Measurements from ENCODE around the gene POLN. TPM values are rescaled to one million over a fixed set of nuclear protein-coding genes. Genes with fewer than 3 reads are reported as not detected.

The POLN gene
- polyA plus RNA-seq, 10 donors, result 1.6 to 4.8 (median 2.4) TPM

DNA sequence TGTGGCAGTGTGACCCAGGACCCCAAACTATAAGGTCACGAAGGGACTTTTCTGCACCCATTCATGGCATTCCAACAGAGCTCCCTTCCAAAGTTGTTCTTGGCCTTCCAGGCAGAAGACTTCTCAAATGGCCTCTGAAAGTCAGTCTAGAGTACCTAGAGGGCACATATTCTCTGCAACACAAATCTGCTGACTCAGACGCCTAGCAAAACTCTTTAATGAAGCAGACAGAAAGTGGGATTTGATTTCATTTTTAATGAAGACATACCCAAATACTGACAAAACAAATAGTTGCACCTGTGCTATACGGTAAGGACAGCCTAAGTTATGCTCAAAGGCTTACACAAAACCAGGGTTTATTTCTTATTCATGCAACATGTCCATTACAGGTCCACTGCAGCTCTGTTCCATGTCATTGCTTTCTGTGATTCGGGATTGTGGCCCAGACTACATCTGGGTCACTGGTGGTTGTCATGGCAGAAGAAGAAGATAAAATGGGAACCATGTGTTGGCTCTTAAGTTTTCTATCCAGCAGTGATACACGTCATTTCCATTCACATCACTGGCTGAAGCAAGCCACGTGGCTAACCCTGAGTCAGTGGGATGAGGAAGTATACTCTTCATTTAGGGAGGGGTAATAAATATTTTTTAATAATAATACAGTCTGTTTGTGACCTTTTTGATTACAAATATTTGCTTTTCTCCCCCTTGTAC, 125.1 kb downstream of the POLN start:
- DNase-seq, result no peak

- DNase-seq, result no peak
Measured at GRCh38 chr4:2105559-2105958, 136.4 kb downstream of the POLN start.

- no peak for DNase-seq
Measured at GRCh38 chr4:2104556-2105345, 137.2 kb downstream of the POLN start.

DNA sequence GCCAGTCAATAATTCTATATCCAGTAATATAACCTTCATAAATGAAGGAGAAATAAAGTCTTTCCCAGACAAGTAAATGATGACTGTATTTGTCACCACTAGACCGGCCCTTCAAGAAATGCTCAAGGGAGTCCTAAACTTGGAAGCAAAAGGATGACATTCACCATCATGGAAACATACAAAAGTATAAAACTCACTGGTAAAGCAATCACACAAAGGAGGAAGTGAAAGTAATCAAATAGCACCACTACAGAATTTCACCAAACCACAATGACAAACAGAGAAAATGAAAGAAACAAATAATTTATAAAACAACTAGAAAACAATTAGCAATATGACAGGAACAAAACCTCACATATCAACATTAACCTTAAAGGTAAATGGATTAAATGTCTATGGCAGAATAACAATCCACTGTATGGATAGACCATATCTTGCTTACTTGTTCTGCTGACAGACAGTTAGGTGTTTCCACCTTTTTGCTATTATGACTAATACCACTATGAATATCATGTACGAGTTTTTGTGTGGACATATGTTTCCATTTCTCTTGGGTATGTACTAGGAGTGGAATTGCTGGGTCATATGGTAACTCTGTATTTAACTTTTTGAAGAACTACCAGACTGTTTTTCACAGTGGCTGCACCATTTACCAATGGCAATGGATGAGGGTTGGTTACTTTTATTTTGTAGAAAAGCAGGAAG, 137.9 kb downstream of the POLN start:
- no peak for DNase-seq

DNA sequence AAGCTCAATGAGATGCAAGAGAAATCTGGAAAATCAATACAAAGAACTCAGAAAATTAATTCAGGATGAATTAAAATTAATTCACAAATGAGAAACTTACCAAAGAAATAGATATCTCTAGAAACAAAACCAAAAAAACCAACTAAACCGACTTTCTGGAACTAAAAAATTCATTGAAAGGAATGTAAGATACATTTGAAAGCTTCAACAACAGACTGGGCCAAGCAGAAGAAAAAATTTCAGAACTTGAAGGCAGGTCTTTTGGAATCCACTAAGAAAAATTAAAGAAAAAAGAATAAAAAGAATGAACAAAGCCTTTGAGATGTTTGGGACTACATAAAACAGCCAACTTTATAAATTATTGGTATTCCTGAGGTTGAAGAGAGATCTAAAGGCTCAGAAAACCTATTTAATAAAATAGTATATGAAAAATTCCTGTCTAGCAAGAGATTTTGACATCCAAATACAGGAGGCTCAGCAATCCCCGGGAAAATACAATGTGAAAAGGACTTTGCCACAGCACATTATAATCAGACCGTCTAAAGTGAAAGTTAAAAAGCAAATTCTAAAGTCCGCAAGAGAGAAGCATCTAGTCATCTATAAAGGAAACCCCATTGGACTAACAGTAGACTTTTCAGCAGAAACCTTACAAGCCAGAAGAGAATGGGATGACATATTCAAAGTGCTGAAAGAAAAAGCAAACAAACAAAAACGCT, 138.6 kb downstream of the POLN start:
- no peak for DNase-seq

DNA sequence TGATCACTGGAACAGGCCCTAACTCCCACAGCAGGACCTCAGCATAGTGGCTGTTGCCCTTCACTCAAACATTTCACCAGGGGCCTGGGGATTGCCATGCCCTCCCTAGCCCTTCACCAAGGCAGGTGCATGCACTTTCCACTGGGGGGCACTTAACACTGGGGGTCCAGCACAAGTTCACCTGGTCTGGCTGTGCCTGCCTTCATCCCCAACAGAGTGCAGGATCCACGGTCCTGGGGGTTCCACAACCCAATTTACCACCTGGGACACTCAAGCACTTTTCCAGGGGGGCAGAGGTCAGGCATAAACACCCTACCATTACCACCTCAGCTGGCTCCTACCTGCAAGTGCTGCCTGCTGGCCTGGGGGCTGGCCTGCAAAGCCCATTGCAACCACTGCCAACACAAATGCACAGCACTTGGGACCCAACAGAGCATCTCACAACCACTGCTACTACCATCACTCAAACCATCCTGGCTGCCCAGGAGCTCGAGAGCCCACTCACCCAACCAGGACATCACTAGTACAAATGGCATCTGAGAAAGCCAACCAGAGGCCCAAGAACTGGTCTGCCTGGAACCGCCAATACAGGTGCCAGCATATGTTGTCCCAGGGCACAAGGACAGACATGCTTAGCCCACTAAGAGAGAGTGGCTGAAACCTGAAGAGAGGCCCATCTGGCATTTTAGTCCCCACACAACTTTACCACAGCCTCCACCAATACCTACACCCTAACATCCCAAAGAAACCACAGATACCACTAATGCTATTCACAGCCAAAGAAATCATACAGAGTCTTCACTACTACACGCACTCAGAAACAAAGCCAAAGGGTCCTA, 139.7 kb downstream of the POLN start:
- no peak for DNase-seq

DNA sequence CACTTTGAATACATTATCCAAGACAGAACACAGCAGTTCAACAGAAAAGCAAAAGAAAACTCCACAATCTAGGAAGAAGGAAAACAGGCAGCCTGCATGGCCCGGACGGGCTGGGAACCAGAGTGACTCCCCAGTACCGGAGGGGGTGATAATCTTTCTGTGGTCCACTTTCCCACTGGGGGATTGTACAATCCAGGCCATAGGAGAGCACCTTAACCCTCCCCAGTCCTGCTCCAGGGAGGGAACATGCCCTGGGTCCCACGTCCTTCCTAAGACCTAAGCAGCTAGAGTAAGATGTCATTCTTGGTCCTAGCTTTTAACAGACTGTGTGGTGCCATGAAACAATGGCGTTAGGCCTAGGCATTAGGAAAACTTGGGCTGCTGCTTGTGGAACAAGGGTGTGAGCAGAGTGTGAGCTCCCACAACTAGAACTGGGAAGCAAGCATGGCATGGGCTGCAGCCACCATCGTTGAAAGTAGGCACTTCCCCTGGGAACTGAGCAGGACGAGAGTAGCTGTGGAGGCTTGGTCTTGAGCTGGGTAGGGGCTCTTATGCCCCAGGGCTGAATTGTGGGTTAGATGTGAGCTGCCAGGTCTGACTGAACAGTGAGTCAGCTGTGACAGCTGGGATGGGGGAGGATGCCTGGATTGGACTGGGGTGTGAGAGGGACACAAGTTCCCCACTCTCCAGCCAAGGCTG, 140.4 kb downstream of the POLN start:
- no peak for DNase-seq

DNA sequence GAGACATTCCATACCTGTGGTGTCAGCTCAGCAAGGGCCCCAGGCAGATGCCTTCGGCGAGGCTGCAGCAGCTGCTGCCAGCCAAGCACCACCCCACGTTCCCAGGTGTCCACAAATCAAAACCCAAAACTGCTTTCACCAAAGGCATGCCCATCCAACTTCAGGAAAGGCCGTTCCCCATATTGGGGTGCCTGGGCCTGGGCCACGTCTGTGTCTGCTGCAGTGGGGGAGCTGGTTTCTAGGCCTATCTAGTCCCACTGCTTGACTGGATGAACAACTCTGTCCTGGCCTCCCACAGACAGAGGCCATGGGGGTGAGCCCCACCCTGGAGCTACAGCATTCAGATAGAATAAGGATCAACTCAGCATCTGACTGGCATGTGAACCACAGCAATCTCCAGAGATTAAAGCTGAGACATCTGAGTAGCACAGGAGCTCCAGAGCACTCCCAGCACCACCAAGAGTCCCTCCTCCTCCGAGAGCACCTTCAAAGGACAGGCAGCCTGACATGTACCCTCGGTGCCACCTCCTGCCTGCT, 145.8 kb downstream of the POLN start:
- no peak for DNase-seq

- no peak for DNase-seq
Measured at GRCh38 chr4:2095236-2096072, 146.5 kb downstream of the POLN start.

DNA sequence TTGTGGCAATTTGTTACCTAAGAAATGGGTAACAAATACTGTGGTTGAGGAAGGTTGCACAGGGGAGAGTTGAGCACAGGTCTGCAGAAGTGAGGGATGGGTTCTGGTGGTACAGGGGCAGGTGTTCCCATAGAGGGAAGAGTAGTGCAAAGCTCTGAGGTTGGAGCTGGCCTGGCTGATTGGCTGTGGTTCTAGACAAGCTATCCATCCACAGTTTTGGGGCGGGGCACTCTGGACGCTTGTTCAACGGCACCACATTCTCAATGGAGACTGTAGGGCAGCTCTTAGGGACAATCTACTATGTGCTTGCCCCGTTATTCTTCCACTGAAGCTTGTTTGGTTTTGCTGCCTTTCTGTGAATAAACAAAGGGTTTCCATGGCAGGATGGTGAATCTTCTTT, 147.4 kb downstream of the POLN start:
- DNase-seq, result no peak

- no peak for DNase-seq
Measured at GRCh38 chr4:2093265-2093664, 148.7 kb downstream of the POLN start.

GRCh38 chr4:2092669-2093053, 149.3 kb downstream of the POLN start:
- DNase-seq, result no peak

DNA sequence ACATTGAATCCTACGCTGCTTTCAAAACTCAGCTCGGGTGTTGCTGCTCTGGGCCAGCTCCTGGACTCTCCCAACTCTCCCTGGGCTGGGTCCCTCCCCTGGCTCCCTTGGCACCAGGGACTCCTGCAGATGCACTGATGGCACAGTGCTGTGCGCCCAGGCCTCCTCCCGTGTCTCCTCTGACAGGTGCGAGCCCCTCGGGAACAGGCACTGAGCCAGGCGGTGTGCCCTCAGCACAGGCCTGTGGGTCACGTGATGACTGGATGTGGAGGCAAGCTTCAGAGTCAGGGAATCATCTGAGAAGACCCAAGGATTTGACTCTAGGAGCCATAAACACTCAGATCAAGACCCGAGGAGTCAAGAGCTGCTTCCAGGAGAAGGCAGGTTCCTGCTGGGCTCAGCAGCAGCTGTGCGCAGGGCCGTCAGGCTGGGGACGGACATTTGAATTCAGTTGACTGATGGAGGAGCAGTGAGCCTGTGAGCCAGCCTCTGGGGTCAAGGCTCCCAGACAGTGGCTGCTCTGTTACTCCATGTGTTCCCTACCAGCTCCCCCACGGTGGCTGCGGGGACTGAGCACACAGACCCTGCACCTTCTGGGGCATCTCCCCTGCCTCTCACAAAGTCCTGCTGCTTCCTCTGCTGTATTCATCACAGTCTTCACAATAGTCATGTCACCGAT, 149.8 kb downstream of the POLN start:
- peak in 2 of 3 donors; percentile 5 to 7 for DNase-seq

GRCh38 chr4:2090642-2091041, 151.3 kb downstream of the POLN start:
- DNase-seq, result no peak

- no peak for DNase-seq
Measured at GRCh38 chr4:2089222-2089621, 152.7 kb downstream of the POLN start.

DNA sequence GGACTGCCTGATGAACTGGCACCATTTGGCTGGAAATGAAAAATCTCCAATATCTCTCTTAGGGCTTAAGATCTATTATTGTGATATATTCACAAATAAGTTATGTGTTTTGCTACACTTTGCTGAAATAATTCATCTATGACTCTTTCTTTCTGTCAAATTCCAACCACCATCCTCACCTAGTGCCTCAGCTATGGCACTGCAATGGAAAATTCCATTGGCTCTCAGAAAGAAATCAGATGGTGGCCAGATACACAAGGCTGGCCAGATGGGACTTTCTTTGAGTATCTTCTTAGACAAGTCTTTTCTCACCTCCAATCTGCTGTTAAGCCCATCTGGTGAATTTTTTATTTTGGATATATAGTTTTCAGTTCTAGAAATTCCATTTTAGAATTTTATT, 154.8 kb downstream of the POLN start:
- no peak for DNase-seq

- no peak for DNase-seq
Measured at GRCh38 chr4:2085496-2085901, 156.4 kb downstream of the POLN start.

DNA sequence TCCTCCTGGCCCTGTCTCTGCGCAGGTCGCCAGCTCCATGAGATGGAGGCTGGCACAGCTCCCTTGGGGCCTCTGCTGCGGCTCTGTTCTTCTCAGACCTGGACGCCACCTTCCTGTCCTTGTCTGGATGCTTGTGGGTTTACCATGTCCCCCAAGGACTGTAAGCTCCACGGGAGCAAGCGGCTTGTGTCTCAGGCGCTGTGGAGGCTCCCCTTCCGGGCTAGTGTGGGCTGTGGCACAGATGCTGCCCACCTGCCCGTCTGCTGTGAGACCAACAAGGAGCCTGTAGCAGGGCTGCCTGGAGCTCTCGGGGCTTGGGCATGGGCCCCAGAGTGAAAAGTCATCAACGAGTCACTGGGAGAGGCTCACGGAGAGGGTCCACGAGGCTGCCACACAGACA, 157.6 kb downstream of the POLN start:
- no peak for DNase-seq

DNA sequence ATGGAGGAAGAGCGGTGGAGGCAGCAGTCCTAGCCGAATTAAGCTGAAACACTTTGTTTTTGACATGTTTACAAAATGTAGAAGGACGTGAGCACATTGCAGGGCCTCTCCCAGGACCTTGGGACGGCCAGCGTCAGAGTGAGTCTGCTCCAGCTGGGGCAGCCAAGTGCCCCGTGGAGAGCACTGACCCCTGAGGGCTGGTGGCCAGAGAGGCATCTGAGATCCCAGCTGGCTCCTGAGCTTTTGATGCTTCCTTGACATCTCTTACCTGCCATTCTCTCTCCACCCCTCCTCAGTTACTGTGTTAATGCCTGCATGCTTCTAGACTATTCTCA, 158.1 kb downstream of the POLN start:
- DNase-seq, result no peak
